HG03103 (cell line): Measurements from ENCODE around the gene RNF145.
"Not testable (repeated sequence)": the region's sequence is repeated elsewhere in the genome, so short reads cannot be mapped to it uniquely, and the experiment has no call there.

ENCODE experiments used
- ATAC-seq: cut with Tn5 transposase; IDR thresholded peaks from one replicate; pipeline ENCODE4 v1.9.1; 2021; ENCODE audit warnings: low read depth; ENCODE audit not compliant: unreplicated experiment

The RNF145 gene

GRCh38 chr5:159120446-159120845 lies 88.9 kb downstream of the RNF145 start:
- no peak for ATAC-seq

GRCh38 chr5:159119842-159120241 lies 89.5 kb downstream of the RNF145 start:
- not testable (repeated sequence) for ATAC-seq

- ATAC-seq, result not testable (repeated sequence)
Measured at GRCh38 chr5:159118958-159119659, 90.2 kb downstream of the RNF145 start.

DNA sequence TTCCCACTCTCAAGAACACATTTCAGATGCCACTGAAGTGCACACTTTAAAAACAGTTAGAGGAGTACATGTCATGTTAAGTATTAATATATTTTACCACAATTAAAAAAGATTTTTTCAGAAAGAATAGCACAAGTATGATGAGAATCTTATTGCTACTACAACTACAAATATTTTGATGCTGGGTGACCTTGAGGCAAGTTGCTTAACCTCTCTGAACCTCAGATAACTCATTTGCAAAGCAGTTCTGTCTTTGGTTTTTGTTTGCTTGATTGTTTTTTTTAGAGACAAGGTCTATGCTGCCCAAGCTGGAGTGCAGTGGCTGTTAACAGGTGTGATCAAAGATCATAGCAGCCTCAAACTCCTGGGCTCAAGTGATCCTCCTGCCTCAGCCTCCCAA lies 95.9 kb downstream of the RNF145 start:
- ATAC-seq, result no peak

- ATAC-seq, result no peak
Measured at GRCh38 chr5:159112436-159112835, 96.9 kb downstream of the RNF145 start.
